ENCODE data around the gene NDEL1. TPM values are rescaled to one million over a fixed set of nuclear protein-coding genes. Genes with fewer than 3 reads are reported as not detected.

Gene NDEL1
- total RNA-seq, 1 experiment from 2014 or later, result 34.7 TPM

DNA sequence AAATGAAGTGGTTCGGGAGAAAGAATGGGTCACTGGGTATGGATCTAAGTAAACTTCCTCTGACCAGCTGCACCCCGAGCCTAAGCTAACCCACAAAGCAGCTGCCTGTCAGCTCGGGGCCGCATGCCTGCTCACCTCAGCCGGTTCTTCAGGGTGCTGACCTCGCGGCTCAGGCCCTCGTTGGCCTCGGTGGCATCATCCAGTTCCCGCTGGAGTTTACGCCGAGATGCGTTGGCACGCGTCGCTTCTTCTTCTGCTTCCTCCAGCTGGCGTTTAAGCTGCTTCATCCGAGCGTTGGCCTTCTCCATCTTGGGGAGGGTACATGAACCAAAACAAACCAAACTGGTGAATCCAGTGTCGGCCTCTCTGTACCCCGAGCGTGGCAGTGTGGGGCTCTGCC lies 41.1 kb downstream of the NDEL1 start (continued):
- TF ChIP-seq, protein P1, sequence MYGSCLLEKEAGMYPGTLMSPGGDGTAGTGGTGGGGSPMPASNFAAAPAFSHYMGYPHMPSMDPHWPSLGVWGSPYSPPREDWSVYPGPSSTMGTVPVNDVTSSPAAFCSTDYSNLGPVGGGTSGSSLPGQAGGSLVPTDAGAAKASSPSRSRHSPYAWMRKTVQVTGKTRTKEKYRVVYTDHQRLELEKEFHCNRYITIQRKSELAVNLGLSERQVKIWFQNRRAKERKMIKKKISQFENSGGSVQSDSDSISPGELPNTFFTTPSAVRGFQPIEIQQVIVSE (CRISPR knock-in tag; IDR thresholded peaks at IDR 0.05; ENCODE audit: borderline replicate concordance), result no peak
- TF ChIP-seq KAT7 (CRISPR knock-in tag; IDR thresholded peaks at IDR 0.05; ENCODE audit: borderline replicate concordance) (no peak), ZBTB21 (CRISPR knock-in tag; IDR thresholded peaks at IDR 0.05; ENCODE audit: borderline replicate concordance) (no peak), NR1H2 (CRISPR knock-in tag; IDR thresholded peaks at IDR 0.05) (no peak), GABPB1 (CRISPR knock-in tag; IDR thresholded peaks at IDR 0.05) (no peak), SP1 (CRISPR knock-in tag; conservative IDR thresholded peaks at IDR 0.05) (no peak)
- TF ChIP-seq, protein P2, sequence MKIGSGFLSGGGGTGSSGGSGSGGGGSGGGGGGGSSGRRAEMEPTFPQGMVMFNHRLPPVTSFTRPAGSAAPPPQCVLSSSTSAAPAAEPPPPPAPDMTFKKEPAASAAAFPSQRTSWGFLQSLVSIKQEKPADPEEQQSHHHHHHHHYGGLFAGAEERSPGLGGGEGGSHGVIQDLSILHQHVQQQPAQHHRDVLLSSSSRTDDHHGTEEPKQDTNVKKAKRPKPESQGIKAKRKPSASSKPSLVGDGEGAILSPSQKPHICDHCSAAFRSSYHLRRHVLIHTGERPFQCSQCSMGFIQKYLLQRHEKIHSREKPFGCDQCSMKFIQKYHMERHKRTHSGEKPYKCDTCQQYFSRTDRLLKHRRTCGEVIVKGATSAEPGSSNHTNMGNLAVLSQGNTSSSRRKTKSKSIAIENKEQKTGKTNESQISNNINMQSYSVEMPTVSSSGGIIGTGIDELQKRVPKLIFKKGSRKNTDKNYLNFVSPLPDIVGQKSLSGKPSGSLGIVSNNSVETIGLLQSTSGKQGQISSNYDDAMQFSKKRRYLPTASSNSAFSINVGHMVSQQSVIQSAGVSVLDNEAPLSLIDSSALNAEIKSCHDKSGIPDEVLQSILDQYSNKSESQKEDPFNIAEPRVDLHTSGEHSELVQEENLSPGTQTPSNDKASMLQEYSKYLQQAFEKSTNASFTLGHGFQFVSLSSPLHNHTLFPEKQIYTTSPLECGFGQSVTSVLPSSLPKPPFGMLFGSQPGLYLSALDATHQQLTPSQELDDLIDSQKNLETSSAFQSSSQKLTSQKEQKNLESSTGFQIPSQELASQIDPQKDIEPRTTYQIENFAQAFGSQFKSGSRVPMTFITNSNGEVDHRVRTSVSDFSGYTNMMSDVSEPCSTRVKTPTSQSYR (CRISPR knock-in tag; IDR thresholded peaks at IDR 0.05), result no peak
- TF ChIP-seq, protein P3, sequence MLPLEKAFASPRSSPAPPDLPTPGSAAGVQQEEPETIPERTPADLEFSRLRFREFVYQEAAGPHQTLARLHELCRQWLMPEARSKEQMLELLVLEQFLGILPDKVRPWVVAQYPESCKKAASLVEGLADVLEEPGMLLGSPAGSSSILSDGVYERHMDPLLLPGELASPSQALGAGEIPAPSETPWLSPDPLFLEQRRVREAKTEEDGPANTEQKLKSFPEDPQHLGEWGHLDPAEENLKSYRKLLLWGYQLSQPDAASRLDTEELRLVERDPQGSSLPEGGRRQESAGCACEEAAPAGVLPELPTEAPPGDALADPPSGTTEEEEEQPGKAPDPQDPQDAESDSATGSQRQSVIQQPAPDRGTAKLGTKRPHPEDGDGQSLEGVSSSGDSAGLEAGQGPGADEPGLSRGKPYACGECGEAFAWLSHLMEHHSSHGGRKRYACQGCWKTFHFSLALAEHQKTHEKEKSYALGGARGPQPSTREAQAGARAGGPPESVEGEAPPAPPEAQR (CRISPR knock-in tag; IDR thresholded peaks at IDR 0.05), result no peak
- TF ChIP-seq, protein P4, sequence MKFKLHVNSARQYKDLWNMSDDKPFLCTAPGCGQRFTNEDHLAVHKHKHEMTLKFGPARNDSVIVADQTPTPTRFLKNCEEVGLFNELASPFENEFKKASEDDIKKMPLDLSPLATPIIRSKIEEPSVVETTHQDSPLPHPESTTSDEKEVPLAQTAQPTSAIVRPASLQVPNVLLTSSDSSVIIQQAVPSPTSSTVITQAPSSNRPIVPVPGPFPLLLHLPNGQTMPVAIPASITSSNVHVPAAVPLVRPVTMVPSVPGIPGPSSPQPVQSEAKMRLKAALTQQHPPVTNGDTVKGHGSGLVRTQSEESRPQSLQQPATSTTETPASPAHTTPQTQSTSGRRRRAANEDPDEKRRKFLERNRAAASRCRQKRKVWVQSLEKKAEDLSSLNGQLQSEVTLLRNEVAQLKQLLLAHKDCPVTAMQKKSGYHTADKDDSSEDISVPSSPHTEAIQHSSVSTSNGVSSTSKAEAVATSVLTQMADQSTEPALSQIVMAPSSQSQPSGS (CRISPR knock-in tag; IDR thresholded peaks at IDR 0.05; ENCODE audit: borderline replicate concordance, low read depth), result no peak
- TF ChIP-seq, protein P5, sequence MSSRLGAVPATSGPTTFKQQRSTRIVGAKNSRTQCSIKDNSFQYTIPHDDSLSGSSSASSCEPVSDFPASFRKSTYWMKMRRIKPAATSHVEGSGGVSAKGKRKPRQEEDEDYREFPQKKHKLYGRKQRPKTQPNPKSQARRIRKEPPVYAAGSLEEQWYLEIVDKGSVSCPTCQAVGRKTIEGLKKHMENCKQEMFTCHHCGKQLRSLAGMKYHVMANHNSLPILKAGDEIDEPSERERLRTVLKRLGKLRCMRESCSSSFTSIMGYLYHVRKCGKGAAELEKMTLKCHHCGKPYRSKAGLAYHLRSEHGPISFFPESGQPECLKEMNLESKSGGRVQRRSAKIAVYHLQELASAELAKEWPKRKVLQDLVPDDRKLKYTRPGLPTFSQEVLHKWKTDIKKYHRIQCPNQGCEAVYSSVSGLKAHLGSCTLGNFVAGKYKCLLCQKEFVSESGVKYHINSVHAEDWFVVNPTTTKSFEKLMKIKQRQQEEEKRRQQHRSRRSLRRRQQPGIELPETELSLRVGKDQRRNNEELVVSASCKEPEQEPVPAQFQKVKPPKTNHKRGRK (CRISPR knock-in tag; IDR thresholded peaks at IDR 0.05; ENCODE audit: borderline replicate concordance), result no peak
- TF ChIP-seq, protein P6, sequence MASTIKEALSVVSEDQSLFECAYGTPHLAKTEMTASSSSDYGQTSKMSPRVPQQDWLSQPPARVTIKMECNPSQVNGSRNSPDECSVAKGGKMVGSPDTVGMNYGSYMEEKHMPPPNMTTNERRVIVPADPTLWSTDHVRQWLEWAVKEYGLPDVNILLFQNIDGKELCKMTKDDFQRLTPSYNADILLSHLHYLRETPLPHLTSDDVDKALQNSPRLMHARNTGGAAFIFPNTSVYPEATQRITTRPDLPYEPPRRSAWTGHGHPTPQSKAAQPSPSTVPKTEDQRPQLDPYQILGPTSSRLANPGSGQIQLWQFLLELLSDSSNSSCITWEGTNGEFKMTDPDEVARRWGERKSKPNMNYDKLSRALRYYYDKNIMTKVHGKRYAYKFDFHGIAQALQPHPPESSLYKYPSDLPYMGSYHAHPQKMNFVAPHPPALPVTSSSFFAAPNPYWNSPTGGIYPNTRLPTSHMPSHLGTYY (CRISPR knock-in tag; IDR thresholded peaks at IDR 0.05), result no peak

DNA sequence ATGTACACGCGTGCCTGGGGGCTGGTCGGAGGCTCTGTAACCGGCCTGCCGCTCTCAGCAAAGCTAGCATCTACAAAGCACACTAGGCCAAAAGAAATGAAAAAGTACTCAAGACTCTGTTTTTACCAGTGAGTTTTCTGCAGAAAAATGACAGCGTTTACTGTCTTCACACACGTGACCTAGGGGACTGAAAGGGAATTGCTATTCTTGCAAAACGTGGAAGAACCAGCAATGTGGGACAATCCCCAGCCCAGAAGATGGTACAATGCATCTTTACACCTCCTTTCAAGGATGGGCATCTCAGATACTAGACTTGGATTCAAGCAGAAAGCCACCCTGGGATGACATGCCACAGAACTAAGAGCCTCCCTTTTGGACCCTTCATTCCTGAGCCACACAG lies 41.5 kb downstream of the NDEL1 start:
- ATAC-seq (no peak), DNase-seq (ENCODE audit: low spot score) (no peak)
- Mint-ChIP-seq H3K4me1 (no peaks in the 10 kb centered on the region), H3K9me3 (no peaks in the 10 kb centered on the region), H3K27ac (no peak overlapping the region), H3K27me3 (ENCODE audit: low read depth) (no peaks in the 10 kb centered on the region), H3K36me3 (peaks cover 83% of the 10 kb centered on the region), H3K4me3 (no peak overlapping the region)
- POLR2A ChIA-PET, result no interaction called here
- CTCF ChIA-PET, result no interaction called here
- TF ChIP-seq FOXK1 (CRISPR knock-in tag; IDR thresholded peaks at IDR 0.05), result no peak
- TF ChIP-seq, protein P7, sequence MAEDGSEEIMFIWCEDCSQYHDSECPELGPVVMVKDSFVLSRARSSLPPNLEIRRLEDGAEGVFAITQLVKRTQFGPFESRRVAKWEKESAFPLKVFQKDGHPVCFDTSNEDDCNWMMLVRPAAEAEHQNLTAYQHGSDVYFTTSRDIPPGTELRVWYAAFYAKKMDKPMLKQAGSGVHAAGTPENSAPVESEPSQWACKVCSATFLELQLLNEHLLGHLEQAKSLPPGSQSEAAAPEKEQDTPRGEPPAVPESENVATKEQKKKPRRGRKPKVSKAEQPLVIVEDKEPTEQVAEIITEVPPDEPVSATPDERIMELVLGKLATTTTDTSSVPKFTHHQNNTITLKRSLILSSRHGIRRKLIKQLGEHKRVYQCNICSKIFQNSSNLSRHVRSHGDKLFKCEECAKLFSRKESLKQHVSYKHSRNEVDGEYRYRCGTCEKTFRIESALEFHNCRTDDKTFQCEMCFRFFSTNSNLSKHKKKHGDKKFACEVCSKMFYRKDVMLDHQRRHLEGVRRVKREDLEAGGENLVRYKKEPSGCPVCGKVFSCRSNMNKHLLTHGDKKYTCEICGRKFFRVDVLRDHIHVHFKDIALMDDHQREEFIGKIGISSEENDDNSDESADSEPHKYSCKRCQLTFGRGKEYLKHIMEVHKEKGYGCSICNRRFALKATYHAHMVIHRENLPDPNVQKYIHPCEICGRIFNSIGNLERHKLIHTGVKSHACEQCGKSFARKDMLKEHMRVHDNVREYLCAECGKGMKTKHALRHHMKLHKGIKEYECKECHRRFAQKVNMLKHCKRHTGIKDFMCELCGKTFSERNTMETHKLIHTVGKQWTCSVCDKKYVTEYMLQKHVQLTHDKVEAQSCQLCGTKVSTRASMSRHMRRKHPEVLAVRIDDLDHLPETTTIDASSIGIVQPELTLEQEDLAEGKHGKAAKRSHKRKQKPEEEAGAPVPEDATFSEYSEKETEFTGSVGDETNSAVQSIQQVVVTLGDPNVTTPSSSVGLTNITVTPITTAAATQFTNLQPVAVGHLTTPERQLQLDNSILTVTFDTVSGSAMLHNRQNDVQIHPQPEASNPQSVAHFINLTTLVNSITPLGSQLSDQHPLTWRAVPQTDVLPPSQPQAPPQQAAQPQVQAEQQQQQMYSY (CRISPR knock-in tag; IDR thresholded peaks at IDR 0.05), result no peak
- TF ChIP-seq, protein P8, sequence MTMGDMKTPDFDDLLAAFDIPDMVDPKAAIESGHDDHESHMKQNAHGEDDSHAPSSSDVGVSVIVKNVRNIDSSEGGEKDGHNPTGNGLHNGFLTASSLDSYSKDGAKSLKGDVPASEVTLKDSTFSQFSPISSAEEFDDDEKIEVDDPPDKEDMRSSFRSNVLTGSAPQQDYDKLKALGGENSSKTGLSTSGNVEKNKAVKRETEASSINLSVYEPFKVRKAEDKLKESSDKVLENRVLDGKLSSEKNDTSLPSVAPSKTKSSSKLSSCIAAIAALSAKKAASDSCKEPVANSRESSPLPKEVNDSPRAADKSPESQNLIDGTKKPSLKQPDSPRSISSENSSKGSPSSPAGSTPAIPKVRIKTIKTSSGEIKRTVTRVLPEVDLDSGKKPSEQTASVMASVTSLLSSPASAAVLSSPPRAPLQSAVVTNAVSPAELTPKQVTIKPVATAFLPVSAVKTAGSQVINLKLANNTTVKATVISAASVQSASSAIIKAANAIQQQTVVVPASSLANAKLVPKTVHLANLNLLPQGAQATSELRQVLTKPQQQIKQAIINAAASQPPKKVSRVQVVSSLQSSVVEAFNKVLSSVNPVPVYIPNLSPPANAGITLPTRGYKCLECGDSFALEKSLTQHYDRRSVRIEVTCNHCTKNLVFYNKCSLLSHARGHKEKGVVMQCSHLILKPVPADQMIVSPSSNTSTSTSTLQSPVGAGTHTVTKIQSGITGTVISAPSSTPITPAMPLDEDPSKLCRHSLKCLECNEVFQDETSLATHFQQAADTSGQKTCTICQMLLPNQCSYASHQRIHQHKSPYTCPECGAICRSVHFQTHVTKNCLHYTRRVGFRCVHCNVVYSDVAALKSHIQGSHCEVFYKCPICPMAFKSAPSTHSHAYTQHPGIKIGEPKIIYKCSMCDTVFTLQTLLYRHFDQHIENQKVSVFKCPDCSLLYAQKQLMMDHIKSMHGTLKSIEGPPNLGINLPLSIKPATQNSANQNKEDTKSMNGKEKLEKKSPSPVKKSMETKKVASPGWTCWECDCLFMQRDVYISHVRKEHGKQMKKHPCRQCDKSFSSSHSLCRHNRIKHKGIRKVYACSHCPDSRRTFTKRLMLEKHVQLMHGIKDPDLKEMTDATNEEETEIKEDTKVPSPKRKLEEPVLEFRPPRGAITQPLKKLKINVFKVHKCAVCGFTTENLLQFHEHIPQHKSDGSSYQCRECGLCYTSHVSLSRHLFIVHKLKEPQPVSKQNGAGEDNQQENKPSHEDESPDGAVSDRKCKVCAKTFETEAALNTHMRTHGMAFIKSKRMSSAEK (CRISPR knock-in tag; IDR thresholded peaks at IDR 0.05; ENCODE audit: borderline replicate concordance), result no peak

Measured in WTC11 (cell line).